Inflammatory macrophage (primary cell): ENCODE results near the gene CISTR.
"Not testable (repeated sequence)": the region's sequence is repeated elsewhere in the genome, so short reads cannot be mapped to it uniquely, and the experiment has no call there.

Experiments used
- DNase-seq, 2 donors: peaks; one replicate each; pipeline ENCODE4 v3.0.0-alpha.2; 2020 to 2022

CISTR gene

DNA sequence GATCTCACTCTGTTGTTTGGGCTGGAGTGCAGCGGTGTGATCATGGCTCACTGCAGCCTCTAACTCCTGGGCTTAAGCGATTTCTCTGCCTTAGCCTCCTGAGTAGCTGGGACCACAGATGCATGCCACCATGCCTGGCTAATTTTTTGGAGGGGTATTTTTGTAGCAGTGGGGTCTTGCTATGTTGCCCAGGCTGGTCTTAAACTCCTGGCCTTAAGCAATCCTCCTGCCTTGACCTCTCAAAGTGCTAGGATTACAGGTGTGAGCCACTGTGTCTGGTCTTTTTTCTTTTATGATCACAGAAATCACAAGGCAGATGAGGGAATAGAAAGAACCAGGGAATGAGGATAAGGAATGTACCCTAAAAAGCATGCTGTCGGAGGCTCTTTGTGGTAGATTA is 11.0 kb upstream of the CISTR start:
- not testable (repeated sequence) for DNase-seq

DNA sequence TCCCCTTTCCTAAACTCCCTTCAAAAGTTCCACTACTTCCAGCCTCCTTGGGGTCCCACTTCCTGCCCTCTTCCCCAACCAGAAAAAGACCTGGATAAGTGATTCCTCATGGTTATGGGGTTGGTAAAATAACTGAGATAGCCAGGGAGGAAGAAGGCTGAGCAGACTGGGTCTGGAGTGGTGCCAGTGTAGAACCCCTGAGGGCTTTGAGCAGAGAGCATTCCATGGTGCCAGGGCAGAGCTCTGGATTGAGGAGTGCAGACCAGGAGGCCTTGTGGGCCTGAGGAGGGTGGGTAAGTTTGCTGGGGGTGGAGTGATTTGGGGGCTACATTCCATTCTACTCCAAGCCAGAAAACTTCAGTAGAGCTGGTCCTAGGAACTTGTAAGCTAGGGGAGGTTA is 9.5 kb upstream of the CISTR start:
- no peak for DNase-seq

DNA sequence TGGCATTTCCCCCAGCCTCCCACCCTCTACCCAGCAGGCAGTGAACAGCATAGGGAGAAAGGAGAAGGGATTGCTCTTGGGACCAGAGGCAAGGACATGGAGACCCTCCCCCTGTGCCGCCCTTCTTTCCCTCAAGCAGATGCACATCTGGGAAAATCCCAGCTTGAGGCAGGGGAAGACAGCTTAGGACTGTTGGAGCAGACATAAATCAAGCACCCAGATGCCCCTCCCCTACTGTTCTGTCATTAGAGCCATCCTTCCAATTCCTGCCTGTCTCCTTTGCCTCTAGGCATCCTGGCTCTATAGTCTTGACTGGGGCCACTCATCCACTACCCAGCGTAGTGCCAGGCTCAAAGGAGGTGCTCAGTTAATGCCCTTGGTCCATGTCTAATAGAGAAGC is 7.5 kb upstream of the CISTR start:
- DNase-seq: no peak

DNA sequence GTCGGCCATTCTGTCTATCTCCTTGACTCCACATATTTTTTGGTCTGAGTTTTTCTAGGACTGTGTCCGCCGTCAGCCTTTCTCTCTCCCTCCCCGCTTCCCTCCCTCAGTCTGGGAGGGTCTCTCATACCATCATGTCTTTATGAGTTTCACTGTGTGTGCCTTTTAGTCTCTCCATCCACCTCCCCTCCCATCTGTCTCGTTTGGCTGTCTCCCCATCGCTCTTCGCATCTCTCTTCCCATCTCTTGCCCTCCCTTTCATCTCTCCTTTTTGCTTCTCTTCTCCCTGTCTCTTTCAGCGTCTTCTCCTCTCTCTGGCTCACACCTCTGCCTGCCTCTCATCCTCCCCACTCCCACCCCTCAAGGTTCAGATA is 6.9 kb upstream of the CISTR start:
- no peak for DNase-seq

DNA sequence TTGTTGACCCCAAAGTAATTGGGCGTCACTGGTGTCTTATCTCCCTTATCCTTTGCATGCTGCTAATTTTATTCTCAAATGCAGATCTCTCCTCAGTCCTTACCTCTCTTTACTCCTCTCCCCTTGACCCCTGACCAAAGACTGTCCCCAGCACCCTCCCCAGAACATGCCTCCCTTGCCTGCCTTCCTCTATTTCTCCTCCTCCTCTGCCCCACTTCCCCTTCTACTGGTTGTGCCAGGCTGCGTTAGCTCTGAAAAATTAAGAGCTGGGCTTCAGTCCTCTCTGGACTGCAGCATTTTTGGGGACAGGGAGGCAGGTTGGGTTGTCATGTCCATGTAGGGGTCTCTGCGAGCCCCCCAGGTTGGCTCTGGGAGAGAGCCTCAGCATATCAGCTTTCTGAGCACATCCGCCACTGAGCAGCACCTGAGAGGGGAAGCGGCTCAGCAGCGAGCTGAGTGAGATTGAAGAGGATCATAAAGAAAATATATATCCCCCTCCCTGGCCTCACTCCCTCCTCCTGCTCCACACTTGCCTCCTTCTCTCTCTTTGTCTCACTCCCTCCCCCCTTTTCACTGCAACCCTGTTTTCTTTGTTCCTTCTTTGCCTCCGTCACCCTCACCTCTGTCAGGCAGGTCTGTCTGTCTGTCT is 6.4 kb upstream of the CISTR start:
- DNase-seq: no peak

DNA sequence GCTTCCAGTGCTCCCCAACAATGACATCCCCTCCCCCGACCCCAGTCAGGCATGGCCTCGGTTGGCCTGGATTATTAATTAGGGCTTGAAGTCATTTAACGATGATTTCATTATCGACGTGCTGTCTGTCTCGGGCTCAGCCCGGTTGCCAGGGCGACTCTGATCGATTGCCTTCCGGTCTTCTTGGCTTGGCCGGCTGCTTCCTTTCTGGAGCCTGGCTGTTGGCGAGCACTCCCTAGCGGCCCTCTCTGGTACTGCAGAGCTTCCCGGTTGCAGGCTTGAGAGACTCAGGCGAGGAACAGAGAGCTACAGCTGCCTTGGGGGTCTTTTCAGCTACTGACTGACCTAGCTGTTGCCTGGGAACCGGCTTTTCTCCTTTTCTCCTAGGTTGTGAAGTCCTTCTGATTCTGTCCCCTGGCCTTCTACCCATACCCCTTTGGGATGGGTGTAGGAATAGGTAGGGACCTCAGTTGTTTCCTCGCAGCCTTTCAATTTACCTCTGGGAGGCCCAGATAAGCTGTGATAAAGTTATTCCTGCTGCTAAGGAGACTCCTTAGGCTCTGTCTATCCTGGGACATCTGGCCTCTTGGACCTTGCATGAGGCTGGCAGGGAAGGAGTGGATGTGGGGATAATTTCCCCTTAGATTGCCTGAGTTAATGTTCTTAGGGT is 5.5 kb upstream of the CISTR start:
- peak; percentile 82 for DNase-seq

DNA sequence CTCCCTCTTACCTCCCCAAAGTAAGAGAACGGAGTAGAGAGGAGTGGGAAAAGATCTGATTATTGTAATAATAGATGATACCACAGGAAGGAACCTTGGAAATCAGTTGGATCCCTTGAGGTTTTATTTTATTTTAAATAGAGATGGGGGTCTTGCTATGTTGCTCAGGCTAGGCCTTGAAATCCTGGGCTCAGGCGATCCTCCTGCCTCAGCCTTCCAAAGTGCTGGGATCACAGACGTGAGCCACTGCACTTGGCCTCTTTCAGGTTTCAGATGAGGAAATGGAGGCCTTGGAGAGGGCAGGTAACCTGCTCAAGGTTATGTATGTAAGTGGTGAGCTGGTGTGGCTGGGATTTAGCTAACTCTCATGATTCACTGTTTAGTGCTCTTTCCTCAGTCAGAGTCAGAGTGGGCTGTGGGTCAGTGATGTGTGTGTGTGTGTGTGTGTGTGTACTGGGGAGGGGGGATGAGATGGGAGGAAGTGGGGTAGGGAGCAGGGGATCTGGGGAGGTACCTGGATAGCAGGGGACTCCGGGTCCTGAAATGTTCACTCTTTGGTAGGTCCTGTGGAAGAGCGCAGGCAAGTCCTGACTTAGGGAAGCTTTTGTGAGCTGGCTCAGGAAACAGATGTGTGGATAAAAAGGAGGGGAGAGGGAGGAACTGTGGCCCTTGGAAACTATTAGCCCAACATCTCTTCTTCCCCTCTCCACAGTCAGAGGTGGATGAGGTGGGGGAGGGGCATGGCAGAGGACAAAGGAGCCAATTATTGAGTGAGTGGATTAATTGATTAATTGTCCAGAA is 4.7 kb upstream of the CISTR start:
- DNase-seq: no peak

DNA sequence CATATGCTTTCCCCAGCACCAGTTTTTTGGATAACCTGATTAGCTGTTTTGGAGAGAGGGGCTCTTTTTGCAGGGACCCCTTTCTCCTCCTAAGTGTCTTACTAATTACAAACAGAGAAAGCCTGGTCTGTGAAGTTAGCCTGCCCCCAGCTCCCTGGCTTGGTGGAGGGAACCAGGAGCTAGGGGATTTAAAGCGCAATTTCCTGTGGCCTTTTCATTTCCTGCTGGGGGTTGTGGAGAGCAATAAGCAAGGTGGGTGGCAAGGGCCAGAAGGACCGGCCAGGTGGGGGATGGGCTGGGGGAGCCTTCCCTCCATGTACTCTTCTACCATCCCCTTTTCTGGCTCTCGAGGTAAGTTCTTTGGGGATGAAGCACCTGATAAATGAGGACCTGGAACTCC is 4.1 kb upstream of the CISTR start:
- DNase-seq: no peak

DNA sequence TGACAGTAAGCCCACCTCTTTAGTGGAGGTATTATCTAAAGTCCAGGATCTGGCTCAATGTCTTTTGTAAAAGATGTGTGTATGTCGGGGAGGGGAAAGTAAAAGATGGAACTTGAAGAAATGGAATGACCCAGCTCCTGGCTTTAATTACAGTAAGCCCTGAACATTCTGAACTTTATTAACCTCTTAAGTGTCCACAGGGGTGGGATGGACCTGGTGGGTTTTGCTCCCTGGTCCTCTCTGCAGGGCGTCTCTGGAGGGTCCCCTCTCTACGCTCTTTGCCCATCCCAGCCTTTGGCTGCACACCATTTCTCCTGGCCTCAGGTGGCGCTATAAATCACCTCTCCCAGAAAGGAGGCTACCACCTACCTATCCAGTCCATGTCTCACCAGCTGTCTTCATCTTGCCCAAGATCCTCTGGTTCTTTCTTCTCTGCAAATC is 3.7 kb upstream of the CISTR start:
- DNase-seq: no peak

DNA sequence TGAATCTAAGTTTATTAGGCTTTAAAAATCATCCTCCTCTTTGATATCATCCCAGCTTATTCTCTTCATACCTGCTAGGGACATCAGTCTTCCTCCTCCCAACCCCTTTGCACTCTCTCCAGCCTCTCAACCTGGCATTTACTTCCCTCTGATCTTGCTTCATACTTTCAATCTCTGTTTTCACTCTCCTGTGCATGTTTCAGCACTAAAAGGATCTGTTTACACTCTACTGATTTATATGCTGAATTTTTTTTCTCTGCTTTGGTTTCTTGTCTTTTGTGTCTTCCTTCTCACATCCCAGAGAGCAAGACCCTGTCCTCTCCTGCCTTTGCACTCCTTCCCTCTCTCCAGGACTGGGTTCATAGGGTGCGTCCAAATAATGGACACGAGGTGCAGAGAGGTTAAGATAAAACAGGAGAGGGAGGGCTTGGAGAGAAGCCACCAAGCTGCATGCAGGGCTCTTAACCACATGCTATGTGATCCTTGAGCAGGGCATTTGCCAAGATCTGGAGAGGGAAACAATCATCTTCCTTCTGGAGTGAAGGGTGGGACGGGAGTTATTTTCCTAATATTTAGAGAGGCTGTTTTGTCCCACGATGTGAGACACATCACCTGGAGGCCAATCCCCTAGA is 3.0 kb upstream of the CISTR start:
- DNase-seq: no peak

DNA sequence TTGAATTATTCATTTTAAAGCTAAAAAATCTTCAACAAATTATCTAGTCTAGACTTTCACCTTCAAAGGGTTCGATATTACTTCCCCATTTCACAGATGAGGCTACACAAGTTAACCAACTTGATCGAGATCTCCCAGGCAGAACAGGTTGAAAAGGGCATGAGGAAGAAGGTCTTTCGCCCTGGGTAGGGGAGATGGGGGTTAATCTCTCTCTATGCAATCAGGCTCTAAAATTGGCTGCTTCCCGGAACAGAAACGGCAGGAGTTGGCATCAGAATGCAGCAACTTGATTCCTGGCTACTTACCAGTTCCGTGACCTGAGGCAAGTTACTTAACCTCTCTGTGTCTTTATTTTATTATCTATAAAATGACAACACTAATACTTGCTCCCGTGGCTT is 2.4 kb upstream of the CISTR start:
- DNase-seq: no peak

DNA sequence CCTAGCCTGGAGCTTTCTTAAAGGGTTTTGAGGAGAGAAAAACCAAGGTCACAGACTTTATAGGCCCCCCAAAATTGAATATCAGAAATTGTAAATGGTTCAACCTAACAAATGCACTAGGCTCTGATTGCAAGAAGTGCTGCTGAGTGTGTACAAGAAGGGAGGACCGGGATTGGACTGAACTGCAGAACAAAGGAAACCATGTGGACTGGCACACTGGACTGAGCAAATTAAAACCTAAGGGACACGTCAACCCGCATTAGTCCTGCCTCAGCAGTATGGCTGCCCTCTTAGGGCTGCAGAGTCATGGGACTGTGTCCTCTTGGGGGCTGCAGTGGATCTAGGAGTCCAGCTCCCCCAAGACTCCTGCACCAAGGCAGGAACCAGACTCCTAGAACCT is 842 bp upstream of the CISTR start:
- no peak for DNase-seq

DNA sequence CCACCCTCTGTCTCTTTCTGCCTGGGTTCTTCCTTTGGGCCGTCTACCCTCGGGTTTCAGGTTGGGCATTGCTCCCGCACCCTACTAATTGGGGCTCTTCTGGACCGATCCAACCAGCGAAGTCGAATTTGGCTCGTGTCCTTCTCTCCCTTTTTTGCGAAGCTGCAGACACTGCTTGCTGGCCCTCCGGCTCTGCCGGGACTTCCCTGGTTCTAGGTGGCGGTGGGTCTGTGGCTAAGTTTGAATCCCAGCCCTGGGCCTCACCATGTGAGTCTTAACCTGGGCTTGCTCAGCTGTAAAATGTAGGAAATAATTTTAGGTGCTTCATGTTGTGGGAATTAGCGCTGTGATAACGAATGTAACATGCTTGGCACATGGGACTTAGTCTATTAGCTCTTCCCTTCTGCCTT is 418 bp upstream of the CISTR start:
- DNase-seq: no peak

DNA sequence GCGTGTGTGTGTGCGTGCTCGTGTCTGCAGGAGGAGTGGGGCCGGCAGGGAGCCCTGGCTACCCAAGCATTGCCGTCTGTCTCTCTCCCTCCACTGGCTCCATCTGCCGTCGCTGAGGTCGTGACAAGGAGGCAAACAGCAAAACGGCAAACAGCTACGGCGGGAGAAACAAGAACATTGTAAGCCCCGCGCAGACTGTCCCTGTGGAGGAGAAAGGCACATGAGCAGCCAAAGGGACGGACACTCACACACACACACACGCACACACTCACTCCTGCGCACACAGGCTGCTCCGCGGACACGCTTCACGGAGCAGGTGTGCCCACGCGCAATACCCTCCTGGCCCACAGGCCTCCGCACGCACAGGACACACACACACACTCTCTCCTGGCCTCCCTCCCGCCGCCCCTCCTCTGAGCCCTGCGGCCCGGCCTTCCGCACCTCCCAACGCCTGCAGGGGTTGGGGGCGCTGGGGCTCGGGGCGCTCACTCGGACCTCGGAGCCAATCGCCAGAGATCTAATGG is 905 bp downstream of the CISTR start:
- DNase-seq: no peak

DNA sequence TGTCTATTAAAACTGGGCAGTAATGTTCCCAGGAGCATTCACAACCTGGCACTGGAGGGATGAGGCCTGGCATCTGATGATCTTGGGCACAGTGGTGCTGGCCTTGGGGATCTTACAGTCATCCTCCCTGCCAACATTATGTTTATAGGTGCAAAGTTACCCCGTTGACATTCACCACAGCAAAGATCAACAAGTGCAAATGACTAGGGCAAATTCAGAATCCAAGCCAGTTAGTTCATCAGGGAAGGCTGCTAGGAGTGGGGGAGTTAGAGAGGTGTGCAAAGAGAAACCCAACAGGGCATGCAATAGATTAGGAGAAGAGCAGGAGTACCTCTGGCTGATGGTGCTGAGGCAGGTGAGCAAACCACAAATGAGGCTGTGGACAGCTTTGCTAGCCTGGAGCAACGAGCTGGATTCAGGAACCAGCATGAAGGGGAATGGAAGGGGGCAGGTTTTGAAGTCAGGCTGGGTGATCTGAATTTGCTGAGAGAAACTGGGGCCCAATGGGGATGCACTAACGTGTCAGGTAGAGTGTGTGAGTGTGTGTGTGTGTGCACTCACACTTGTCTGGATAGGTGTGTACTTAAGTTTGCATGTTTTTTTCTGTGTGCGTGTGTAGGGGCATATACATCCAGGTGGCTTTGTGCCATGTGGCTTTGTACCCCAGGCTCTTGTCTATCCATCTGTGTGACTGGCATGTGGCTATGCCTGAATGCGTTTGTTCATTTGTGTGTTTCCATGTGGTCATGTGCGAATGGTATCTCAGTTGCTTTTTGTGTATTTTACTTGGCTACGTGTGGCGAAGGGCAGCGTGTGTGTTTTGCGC is 1.6 kb downstream of the CISTR start:
- DNase-seq: no peak

DNA sequence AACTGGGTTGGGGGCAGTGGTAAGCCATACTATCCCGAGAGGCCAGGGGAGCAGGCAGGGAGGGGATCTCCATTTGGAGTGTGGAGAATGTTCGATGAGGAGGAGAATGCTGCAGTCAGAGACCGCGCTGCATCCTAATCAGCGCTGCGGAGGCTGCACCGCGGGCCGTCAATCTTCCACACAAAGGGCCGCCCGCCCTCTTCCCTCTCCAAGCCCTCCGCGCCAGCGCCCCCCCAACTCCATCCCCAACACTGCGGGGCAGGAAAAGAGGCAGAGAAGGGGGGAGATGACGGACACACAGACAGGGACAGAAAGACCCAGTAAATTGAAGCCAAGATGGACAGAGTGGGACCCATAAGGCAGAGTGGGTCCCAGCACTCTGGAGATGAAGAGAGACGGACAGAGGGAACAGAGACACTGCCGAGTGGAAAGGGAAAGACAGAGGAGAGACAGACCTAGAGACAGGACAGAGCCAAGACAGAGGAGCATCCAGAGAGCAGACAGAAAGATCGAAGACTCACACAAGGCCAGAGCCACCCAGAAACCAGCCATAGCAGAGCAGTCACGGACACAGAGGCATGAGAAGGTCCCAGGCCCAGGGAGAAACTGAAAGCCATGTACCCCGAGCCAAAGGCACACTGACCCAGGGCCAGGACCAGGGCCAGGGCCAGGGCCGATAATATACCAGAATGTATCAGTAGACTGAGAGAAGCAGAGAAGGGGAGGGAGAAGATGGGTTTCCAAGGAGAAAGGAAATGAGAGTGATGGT is 3.5 kb downstream of the CISTR start:
- DNase-seq: no peak

DNA sequence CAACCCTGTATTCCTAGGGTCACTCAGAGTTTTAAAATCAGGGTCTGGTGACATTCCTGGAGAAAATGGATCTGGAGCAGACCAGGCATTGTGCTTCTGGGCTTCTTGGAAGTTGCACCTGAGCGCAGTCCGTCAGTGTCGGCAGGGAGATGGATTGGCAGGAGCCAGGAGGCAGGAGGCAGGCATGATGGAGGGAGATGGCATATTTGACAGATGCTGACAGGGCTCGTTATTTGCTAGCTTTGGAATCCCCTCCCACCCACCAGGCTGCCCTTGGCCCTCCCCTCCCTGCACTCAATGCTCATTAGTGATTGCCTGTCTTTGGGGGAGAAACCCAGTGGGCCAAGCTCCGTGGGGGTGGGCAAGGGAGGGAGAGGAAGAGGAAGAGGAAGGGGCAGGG is 4.7 kb downstream of the CISTR start:
- DNase-seq: no peak

DNA sequence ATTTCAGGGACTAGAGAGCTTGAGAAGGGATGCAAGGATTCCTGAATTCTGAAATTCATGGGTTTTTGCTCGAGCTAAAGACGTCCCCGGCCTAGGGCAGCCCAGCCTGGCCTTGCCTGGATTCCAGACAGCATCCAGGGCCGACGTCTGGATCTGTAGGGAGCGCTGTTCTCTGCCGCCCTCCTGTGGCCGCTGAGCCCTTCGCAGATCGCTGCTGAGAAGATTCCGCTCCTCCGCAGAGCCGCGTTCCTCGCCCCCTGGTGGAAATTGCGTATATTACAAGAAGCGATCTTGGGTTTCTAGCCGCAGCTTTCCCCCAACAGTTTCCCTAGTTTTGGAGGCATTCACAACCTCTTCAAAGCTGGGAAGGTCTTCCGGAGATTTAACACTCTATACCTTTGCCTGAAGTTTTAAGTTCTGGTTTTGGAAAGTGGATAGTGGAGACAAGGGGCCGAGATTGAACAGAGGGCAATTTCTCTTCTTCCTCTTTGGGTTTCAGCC is 5.1 kb downstream of the CISTR start:
- peak; percentile 86 to 92 for DNase-seq

DNA sequence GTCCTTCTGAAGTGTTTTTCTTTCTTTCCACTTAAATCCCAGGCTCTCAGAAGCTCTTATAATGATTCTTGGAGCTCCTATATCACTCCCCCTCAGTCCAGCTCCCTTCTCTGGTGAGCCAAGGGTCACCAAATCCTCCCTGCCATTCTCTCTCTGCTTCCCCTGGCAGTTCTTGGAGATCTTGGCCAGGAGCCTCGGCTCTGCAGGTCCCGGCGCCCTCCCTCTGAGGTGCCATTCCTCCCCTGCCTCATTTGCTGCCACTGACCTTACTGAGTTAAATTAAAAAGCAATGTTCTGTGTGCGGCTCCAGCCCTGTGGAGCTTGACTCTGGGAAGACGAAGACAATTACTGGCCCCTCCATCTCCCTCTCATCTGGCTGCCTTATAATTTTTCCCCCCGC is 7.0 kb downstream of the CISTR start:
- no peak for DNase-seq

DNA sequence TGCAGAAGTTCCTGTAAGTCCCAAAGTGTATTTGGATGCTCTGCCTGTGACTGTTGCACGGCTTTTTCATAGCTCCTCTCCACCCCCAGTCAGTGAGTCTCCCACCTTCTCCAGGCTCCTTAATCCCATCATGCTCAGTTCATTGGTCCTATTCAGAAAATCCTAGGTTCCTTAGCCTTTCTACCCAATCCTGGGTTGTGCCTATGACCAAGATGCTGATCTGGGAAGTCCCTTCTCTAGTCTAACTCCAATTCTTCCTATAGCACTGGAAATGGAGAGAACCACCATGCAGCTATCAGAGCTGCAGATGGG is 7.7 kb downstream of the CISTR start:
- DNase-seq: no peak
